Activated CD8-positive, alpha-beta memory T cell treated with anti-CD3 and anti-CD28 coated beads, Interleukin-2, amount 10 ng/mL, durations not matched to agents 7 days and 5 days (primary cell): ENCODE data around the gene FANCI. TPM values are rescaled to one million over a fixed set of nuclear protein-coding genes. Genes with fewer than 3 reads are reported as not detected.

Source experiments
- ATAC-seq: fragments of 150-1000 bp; cut with Tn5 transposase; one replicate; pipeline ENCODE4 v1.10.0; 2021; ENCODE audit warnings: moderate library complexity
- CTCF ChIA-PET: fragments of 350-600 bp; sonication (Branson Sonifier 250); formaldehyde crosslinking; loops from one replicate; lab custom pipeline; 2021; ENCODE audit warnings: antibody characterized with exemption; lab: Charles Lee
- DNase-seq: peaks from one replicate; pipeline ENCODE4 v3.0.0-alpha.2; 2020
- H3K27ac Mint-ChIP-seq: one replicate; pipeline ENCODE4 v1.8.0; 2021; ENCODE audit warnings: mild to moderate bottlenecking, mixed read lengths
- H3K27me3 Mint-ChIP-seq: one replicate; pipeline ENCODE4 v1.8.0; 2021; ENCODE audit warnings: mixed read lengths
- H3K36me3 Mint-ChIP-seq: one replicate; pipeline ENCODE4 v1.8.0; 2021; ENCODE audit warnings: mild to moderate bottlenecking, mixed read lengths
- H3K4me1 Mint-ChIP-seq: one replicate; pipeline ENCODE4 v1.8.0; 2021; ENCODE audit warnings: mixed read lengths
- H3K4me3 Mint-ChIP-seq: one replicate; pipeline ENCODE4 v1.8.0; 2021; ENCODE audit warnings: mild to moderate bottlenecking, moderate library complexity, mixed read lengths
- H3K9me3 Mint-ChIP-seq: one replicate; pipeline ENCODE4 v1.8.0; 2022; ENCODE audit warnings: low read depth, mixed read lengths
- microRNA-seq: library from miRNA; unstranded; fragments of <30 nt; microRNA quantifications from one replicate; pipeline ENCODE4 v1.2.0, GENCODE V29; 2022
- total RNA-seq, 2 experiments: library from RNA; stranded (reverse); gene quantifications; one replicate each; pipeline ENCODE4 v1.2.3, GENCODE V29; 2021

Gene FANCI
- total RNA-seq, 2 experiments from 2014 or later: 206 to 236 TPM

DNA sequence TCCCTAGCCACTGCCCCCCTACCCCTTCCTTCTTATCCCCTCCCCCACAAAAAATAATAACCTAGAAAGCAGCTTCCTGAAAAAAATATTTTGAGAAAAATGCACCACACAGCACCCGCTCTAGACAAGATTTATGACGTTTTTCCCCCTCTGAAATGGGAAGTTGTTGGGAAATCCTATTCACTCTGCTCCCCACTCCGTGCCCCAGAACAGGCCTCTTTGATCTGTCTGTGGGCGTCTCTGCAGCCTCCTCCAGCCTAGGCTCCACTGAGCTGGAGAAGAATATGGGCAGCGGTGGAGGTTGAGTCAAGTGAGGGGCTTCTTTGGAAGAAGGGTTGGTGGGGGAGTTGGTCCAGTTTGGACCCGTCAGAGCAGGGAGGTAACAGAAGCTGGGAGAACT is 119.4 kb downstream of the FANCI start:
- H3K27ac Mint-ChIP-seq: no peak overlapping the region
- no peaks in the 10 kb centered on the region for H3K9me3 Mint-ChIP-seq
- peaks cover 91% of the 10 kb centered on the region for H3K27me3 Mint-ChIP-seq
- H3K4me1 Mint-ChIP-seq: peaks cover 11% of the 10 kb centered on the region
- ATAC-seq (no peak), DNase-seq (no peak)
- CTCF ChIA-PET: interaction anchor here (1.9 kb wide), 1 partner anchor 110 kb away, joined by 7 read pairs; no protein-coding TSS in a partner anchor
- H3K4me3 Mint-ChIP-seq: no peak overlapping the region
- H3K36me3 Mint-ChIP-seq: no peaks in the 10 kb centered on the region

DNA sequence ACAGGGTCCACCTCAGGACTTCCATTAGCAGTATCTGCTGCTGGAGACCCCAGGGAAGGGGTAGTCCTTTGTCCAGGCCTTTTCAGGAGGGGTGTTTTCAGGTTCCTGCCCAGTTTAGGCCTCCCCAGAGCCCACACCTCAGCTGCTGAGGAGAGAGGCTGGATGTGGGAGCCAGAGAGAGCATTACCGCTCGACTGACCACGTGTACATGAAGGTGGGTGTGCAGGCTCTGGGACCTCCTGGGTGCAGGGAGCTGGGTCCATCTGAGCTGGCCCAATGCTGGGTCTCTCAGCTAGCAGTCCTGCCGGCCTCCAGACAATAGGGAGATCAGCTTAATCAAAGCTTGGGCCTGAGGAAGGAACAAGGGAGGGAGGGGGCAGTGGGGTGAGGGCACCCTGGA is 120.0 kb downstream of the FANCI start:
- Mint-ChIP-seq H3K27ac (no peak overlapping the region), H3K4me1 (peaks cover 5% of the 10 kb centered on the region), H3K9me3 (no peaks in the 10 kb centered on the region), H3K4me3 (no peak overlapping the region), H3K36me3 (no peaks in the 10 kb centered on the region), H3K27me3 (peaks cover 90% of the 10 kb centered on the region)
- DNase-seq (no peak), ATAC-seq (no peak)
- CTCF ChIA-PET: interaction anchor here (1.1 to 1.9 kb wide), 3 partner anchors 45 to 109 kb away, joined by 3 to 7 read pairs (median 5); no protein-coding TSS in a partner anchor

DNA sequence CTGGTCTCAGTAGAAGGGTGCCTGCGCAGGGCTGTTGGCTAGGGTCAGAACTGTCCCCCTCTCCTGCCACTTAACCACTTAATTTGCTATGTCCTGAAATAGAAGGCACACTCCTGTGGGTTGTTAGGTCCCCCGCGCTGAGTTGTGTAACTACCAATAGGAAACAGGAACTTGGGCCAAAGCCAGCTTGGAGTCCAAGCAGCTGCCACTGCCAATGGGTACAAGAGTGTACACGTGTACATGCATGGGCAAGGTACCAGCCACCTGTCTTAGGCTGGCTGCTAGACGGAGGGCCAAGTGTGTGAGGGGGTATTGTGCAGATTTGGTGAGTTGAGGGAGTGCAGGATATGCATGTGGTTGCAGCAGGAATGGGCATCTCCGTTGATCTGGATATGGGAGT is 120.6 kb downstream of the FANCI start:
- CTCF ChIA-PET: interaction anchor here (1.0 to 1.9 kb wide), 5 partner anchors 45 to 108 kb away, joined by 3 to 7 read pairs (median 4); no protein-coding TSS in a partner anchor
- no peak overlapping the region for H3K4me3 Mint-ChIP-seq

DNA sequence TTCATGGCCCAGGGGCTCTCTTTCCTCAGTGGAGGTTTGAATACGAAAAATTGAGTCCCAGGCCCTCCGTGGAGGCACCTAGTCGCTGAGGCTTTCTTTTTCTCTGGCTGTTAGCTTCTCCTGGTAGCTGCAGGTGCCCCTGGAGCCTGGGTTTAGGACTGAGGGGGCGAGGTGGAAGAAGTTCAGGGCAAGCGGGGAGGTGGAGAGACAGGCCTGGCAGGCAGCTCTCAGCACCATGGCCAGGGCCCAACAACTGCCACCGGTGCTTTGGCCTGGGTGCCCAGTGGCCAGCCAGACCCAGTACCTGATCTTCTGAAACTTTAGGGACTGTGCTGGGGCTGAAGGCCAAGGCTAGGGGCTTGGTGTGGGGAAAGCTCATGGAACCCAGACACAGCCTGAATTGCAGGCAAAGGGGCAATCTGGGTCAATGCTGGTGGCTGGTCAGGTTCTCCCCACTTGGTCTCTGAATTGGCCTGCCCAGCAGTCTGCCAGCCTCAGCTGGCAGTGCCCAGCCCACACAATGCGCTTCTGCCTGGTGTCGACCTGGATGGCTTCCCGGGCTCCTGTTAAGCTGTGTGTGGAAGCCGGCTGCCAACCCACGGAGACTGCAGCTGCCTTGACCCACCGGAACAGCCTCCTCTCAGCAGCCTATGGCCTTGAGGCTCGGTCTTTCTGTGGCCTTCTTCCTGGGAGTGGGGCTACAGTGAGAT is 121.1 kb downstream of the FANCI start:
- no peak for ATAC-seq
- CTCF ChIA-PET: interaction anchor here (1.0 to 1.9 kb wide), 5 partner anchors 44 to 108 kb away, joined by 3 to 7 read pairs (median 4); no protein-coding TSS in a partner anchor
- H3K27ac Mint-ChIP-seq: no peak overlapping the region
- H3K9me3 Mint-ChIP-seq: no peaks in the 10 kb centered on the region
- H3K36me3 Mint-ChIP-seq: no peaks in the 10 kb centered on the region
- H3K27me3 Mint-ChIP-seq: peaks cover 93% of the 10 kb centered on the region
- no peak for DNase-seq
- no peak overlapping the region for H3K4me3 Mint-ChIP-seq
- H3K4me1 Mint-ChIP-seq: peaks cover 5% of the 10 kb centered on the region

More for the DNA sequence above, 120.6 kb downstream of the FANCI start:
- no peak for ATAC-seq
- peaks cover 5% of the 10 kb centered on the region for H3K4me1 Mint-ChIP-seq
- H3K27me3 Mint-ChIP-seq: peaks cover 93% of the 10 kb centered on the region
- H3K9me3 Mint-ChIP-seq: no peaks in the 10 kb centered on the region
- no peak overlapping the region for H3K27ac Mint-ChIP-seq
- DNase-seq: no peak
- H3K36me3 Mint-ChIP-seq: no peaks in the 10 kb centered on the region

DNA sequence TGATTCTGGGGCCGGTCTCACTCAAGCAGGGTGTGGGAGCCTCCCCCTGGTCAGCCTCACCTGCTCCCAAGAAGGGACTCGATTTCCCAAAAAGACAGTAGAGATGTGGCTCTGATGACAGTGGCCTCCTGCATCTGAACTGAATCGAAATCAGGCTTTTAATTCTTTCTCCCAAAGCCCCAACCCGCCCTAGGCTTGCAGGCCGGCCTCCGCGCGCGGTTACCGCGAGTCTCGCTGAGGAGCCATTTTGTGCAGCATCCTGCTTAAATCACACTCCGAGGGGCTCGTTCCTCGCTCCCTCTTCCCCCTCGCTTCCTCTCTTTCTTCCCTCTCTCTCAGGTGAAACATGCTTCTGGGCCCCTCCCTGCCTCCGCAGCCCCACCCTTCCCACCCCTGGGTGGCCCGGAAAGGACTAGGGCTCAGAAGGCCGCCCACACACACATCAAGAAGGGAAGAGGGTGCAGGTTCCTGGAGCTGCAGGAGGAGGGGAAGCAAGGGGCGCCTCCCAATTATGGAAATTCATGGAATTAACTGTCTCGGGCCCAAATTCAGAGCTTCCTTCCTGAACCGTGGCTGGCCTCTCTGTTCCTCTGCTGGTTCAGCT is 121.8 kb downstream of the FANCI start:
- Mint-ChIP-seq H3K4me3 (no peak overlapping the region), H3K36me3 (no peaks in the 10 kb centered on the region), H3K27ac (no peak overlapping the region), H3K27me3 (peaks cover 94% of the 10 kb centered on the region), H3K4me1 (peaks cover 8% of the 10 kb centered on the region), H3K9me3 (no peaks in the 10 kb centered on the region)
- CTCF ChIA-PET: interaction anchor here (0.8 to 3.1 kb wide), 4 partner anchors 11 to 65 kb away, joined by 3 to 8 read pairs (median 5); no protein-coding TSS in a partner anchor
- DNase-seq: no peak
- ATAC-seq: no peak

Small RNA genes within 50 kb of the gene (microRNA-seq; reads per million reads assigned to microRNA genes)
- not detected for gene MIR6766

Other genes with a start within 250 kb of the FANCI start
- gene ABHD2, start 155.5 kb upstream of the FANCI start, total RNA-seq: 10 to 100 TPM; 53.3 to 58.1 TPM
- not detected for gene RLBP1, start 22.4 kb upstream of the FANCI start, total RNA-seq
- gene POLG, start 90.8 kb downstream of the FANCI start, total RNA-seq: 100 to 1,000 TPM; 117 to 119 TPM